ENCODE data around the gene COPA. TPM values are rescaled to one million over a fixed set of nuclear protein-coding genes. Genes with fewer than 3 reads are reported as not detected.

COPA gene
- total and polyA plus RNA-seq, 2 experiments from 2014 or later: 141 to 151 TPM

GRCh38 chr1:160363010-160363409, 20.0 kb upstream of the COPA start:
- DNase-seq (ENCODE audit: low spot score): no peak
- no peaks in the 10 kb centered on the region for H3K9me3 ChIP-seq (ENCODE audit: low read depth)
- H3K4me2 ChIP-seq: no peak overlapping the region
- 58% methylated on average over 5 of the region's 5 CpGs for WGBS (ENCODE audit: low lambda C conversion rate, missing lambda C conversion rate)
- no peaks in the 10 kb centered on the region for H3K4me1 ChIP-seq (ENCODE audit: insufficient read depth)
- H4K20me1 ChIP-seq (ENCODE audit: insufficient read depth, poor library complexity, severe bottlenecking): no peaks in the 10 kb centered on the region
- TF ChIP-seq EZH2phosphoT487 (IDR thresholded peaks at IDR 0.05; ENCODE audit: low read depth, severe bottlenecking, unreplicated experiment) (no peak), EZH2 (IDR thresholded peaks at IDR 0.05; ENCODE audit: borderline replicate concordance) (no peak), CTCF (IDR thresholded peaks at IDR 0.05; ENCODE audit: poor library complexity) (no peak)
- no peaks in the 10 kb centered on the region for H3K79me2 ChIP-seq
- H3K4me3 ChIP-seq: no peak overlapping the region
- H3K27ac ChIP-seq: no peak overlapping the region
- H3K27me3 ChIP-seq: no peaks in the 10 kb centered on the region
- H3K9me2 ChIP-seq (replicated peaks; ENCODE audit: insufficient read depth): no peaks in the 10 kb centered on the region
- no peak overlapping the region for H2AFZ ChIP-seq
- no peaks in the 10 kb centered on the region for H3K36me3 ChIP-seq (replicated peaks; ENCODE audit: insufficient read depth, low read depth)

GRCh38 chr1:160362168-160362957, 19.3 kb upstream of the COPA start:
- Histone ChIP-seq H3K9me3 (ENCODE audit: low read depth) (no peaks in the 10 kb centered on the region), H3K4me3 (no peak overlapping the region), H3K4me2 (no peak overlapping the region), H4K20me1 (ENCODE audit: insufficient read depth, poor library complexity, severe bottlenecking) (no peaks in the 10 kb centered on the region), H3K4me1 (ENCODE audit: insufficient read depth) (no peaks in the 10 kb centered on the region), H3K79me2 (no peaks in the 10 kb centered on the region), H3K36me3 (replicated peaks; ENCODE audit: insufficient read depth, low read depth) (no peaks in the 10 kb centered on the region), H2AFZ (no peak overlapping the region), H3K27ac (no peak overlapping the region), H3K27me3 (no peaks in the 10 kb centered on the region), H3K9me2 (replicated peaks; ENCODE audit: insufficient read depth) (no peaks in the 10 kb centered on the region)
- no peak for DNase-seq (ENCODE audit: low spot score)
- TF ChIP-seq CTCF (IDR thresholded peaks at IDR 0.05; ENCODE audit: poor library complexity): no peak
- no peak for TF ChIP-seq EZH2 (IDR thresholded peaks at IDR 0.05; ENCODE audit: borderline replicate concordance)
- TF ChIP-seq EZH2phosphoT487 (IDR thresholded peaks at IDR 0.05; ENCODE audit: low read depth, severe bottlenecking, unreplicated experiment): no peak
- 79% methylated on average over 7 of the region's 9 CpGs for WGBS (ENCODE audit: low lambda C conversion rate, missing lambda C conversion rate)

GRCh38 chr1:160361814-160362167, 18.7 kb upstream of the COPA start:
- Histone ChIP-seq H3K4me2 (no peak overlapping the region), H4K20me1 (ENCODE audit: insufficient read depth, poor library complexity, severe bottlenecking) (no peaks in the 10 kb centered on the region), H3K9me3 (ENCODE audit: low read depth) (no peaks in the 10 kb centered on the region), H2AFZ (no peak overlapping the region), H3K9me2 (replicated peaks; ENCODE audit: insufficient read depth) (no peaks in the 10 kb centered on the region), H3K79me2 (no peaks in the 10 kb centered on the region), H3K36me3 (replicated peaks; ENCODE audit: insufficient read depth, low read depth) (no peaks in the 10 kb centered on the region), H3K27ac (no peak overlapping the region), H3K4me1 (ENCODE audit: insufficient read depth) (no peaks in the 10 kb centered on the region), H3K27me3 (no peaks in the 10 kb centered on the region), H3K4me3 (no peak overlapping the region)
- no peak for DNase-seq (ENCODE audit: low spot score)
- 89% methylated on average over 4 of the region's 4 CpGs for WGBS (ENCODE audit: low lambda C conversion rate, missing lambda C conversion rate)
- TF ChIP-seq CTCF (IDR thresholded peaks at IDR 0.05; ENCODE audit: poor library complexity) (no peak), EZH2phosphoT487 (IDR thresholded peaks at IDR 0.05; ENCODE audit: low read depth, severe bottlenecking, unreplicated experiment) (no peak), EZH2 (IDR thresholded peaks at IDR 0.05; ENCODE audit: borderline replicate concordance) (no peak)

Measured in hepatocyte (in vitro differentiated cells).